K562 (cell line): Measurements from ENCODE around the gene DTX4. TPM values are rescaled to one million over a fixed set of nuclear protein-coding genes. Genes with fewer than 3 reads are reported as not detected.

Source experiments
- CREM ChIP-seq: IDR thresholded peaks from 2 replicates; pipeline ENCODE4 v1.6.1; 2014; ENCODE audit warnings: antibody characterized with exemption, low read depth
- CTBP1 ChIP-seq: fragments of 450-650 bp; IDR thresholded peaks from 2 replicates; pipeline ENCODE4 v1.6.1; 2016; ENCODE audit warnings: borderline replicate concordance
- ELF1 ChIP-seq: fragments of 200-800 bp; sonication (Bioruptor generic); IDR thresholded peaks from 2 replicates; pipeline ENCODE4 v1.6.1; 2016; ENCODE audit warnings: missing genetic modification characterization, missing compliant biosample characterization
- ELF4 ChIP-seq: fragments of 450-650 bp; formaldehyde crosslinking; IDR thresholded peaks from 2 replicates; pipeline ENCODE4 v1.4.0; 2022; ENCODE audit warnings: missing genetic modification characterization
- EWSR1 ChIP-seq: fragments of 450-650 bp; IDR thresholded peaks from 2 replicates; pipeline ENCODE4 v1.6.1; 2018; ENCODE audit warnings: borderline replicate concordance, mild to moderate bottlenecking, low read depth, moderate library complexity; ENCODE audit not compliant: partially characterized antibody
- HDAC1 ChIP-seq, 2 experiments: fragments of 450-650 bp; IDR thresholded peaks; 2 replicates each; pipeline ENCODE4 v1.6.1; 2016 to 2017; ENCODE audit warnings: inconsistent platforms in 1 of 2, mild to moderate bottlenecking in 1 of 2, moderate library complexity in 1 of 2
- HDAC3 ChIP-seq: fragments of 450-650 bp; IDR thresholded peaks from 2 replicates; pipeline ENCODE4 v1.6.1; 2018; ENCODE audit warnings: borderline replicate concordance, mild to moderate bottlenecking, moderate library complexity; ENCODE audit not compliant: partially characterized antibody
- HMGN3 ChIP-seq: IDR thresholded peaks from 2 replicates; pipeline ENCODE4 v1.6.1; 2011; ENCODE audit warnings: borderline replicate concordance, low read depth, mild to moderate bottlenecking, mixed read lengths, low read length; ENCODE audit not compliant: insufficient read length; ENCODE audit errors: extremely low read depth
- MAZ ChIP-seq, 2 experiments: fragments of 450-650 bp in 1 of 2; sonication (generic) in 1 of 2; formaldehyde crosslinking; IDR thresholded peaks in 1 of 2; conservative IDR thresholded peaks in 1 of 2; 2 replicates each; pipeline versions ENCODE4 v1.4.0 to v1.5.0; 2020; ENCODE audit warnings: mild to moderate bottlenecking in 1 of 2, missing genetic modification reagents in 1 of 2
- NR2C2 ChIP-seq, 2 experiments: fragments of 200-800 bp in 1 of 2; sonication (Bioruptor generic) in 1 of 2; sonication (generic) in 1 of 2; formaldehyde crosslinking in 1 of 2; IDR thresholded peaks; 2 replicates each; pipeline versions ENCODE4 v1.6.1 to v1.8.0; 2016 to 2022; ENCODE audit warnings: mild to moderate bottlenecking in 1 of 2, missing compliant biosample characterization in 1 of 2, missing genetic modification characterization in 1 of 2, missing genetic modification reagents in 1 of 2
- POLR2B ChIP-seq: fragments of 450-650 bp; IDR thresholded peaks from 2 replicates; pipeline ENCODE4 v1.6.1; 2018; ENCODE audit warnings: low read depth; ENCODE audit not compliant: partially characterized antibody
- SAFB ChIP-seq: fragments of 200-400 bp; formaldehyde crosslinking; IDR thresholded peaks from 2 replicates; pipeline ENCODE4 v1.6.1; 2017; ENCODE audit warnings: low read depth, low read length, borderline replicate concordance
- SREBF1 ChIP-seq: fragments of 150-350 bp; IDR thresholded peaks from 2 replicates; pipeline ENCODE4 v1.6.1; 2014; ENCODE audit warnings: antibody characterized with exemption, low read depth, low read length, borderline replicate concordance
- SUPT5H ChIP-seq: fragments of 450-650 bp; IDR thresholded peaks from 2 replicates; pipeline ENCODE4 v1.6.1; 2016
- TEAD4 ChIP-seq, 2 experiments: sonication (generic) in 1 of 2; formaldehyde crosslinking in 1 of 2; IDR thresholded peaks; 2 replicates each; pipeline versions ENCODE4 v1.6.1 to v1.8.0; 2012 to 2022; ENCODE audit warnings: borderline replicate concordance in 1 of 2, inconsistent platforms in 1 of 2, low read length in 1 of 2, mild to moderate bottlenecking in 1 of 2, missing genetic modification reagents in 1 of 2
- ZC3H8 ChIP-seq: fragments of 450-650 bp; IDR thresholded peaks from 2 replicates; pipeline ENCODE4 v1.6.1; 2017
- ZNF239 ChIP-seq: fragments of 250-450 bp; sonication (Bioruptor Pico); IDR thresholded peaks from 2 replicates; pipeline ENCODE4 v1.4.0; 2020; ENCODE audit warnings: mild to moderate bottlenecking
- ZNF583 ChIP-seq: fragments of 250-450 bp; sonication (Bioruptor Pico); IDR thresholded peaks from 2 replicates; pipeline ENCODE4 v1.4.0; 2020
- polyA plus RNA-seq, 8 experiments: library from polyadenylated mRNA; depleted of rRNA in 4 of 8; stranded (reverse) in 5 of 8; unstranded in 3 of 8; fragments of >200 nt; fragmentation: Nextera tagmentation in 2 of 8; fragmentation: Illumina TruSeq in 1 of 8; extraction: Ambion mirVana in 2 of 8; extraction: Trizol in 1 of 8; gene quantifications; 2 replicates each; pipeline versions ENCODE4 v1.2.1 to v1.2.3, GENCODE V29; 2011 to 2014; ENCODE audit warnings: inconsistent platforms in 1 of 8, missing spikeins in 1 of 8
- total RNA-seq, 7 experiments: library from RNA; depleted of rRNA in 6 of 7; stranded (reverse); fragments of >200 nt in 6 of 7; fragmentation: Illumina TruSeq in 2 of 7; extraction: Trizol in 2 of 7; gene quantifications; 2 replicates each; pipeline versions ENCODE4 v1.2.1 to v1.2.3, GENCODE V29; 2011 to 2021; ENCODE audit warnings: low replicate concordance in 1 of 7
- TF ChIP-seq, protein P1 (sequence below): fragments of 450-650 bp; IDR thresholded peaks from 2 replicates; pipeline ENCODE4 v1.6.1; 2016; ENCODE audit warnings: borderline replicate concordance
- TF ChIP-seq, protein P2 (sequence below): sonication (generic); formaldehyde crosslinking; IDR thresholded peaks from 2 replicates; pipeline ENCODE4 v1.9.0; 2022; ENCODE audit warnings: mild to moderate bottlenecking, missing genetic modification reagents
- TF ChIP-seq, protein P3 (sequence below): fragments of 450-650 bp; formaldehyde crosslinking; IDR thresholded peaks from 2 replicates; pipeline ENCODE4 v1.4.0; 2020; ENCODE audit warnings: mild to moderate bottlenecking, mixed read lengths

DTX4 gene
- total and polyA plus RNA-seq, 9 of the 15 experiments (the other 6 are each of a cell fraction or from before 2014, with no cell fraction given): 0.03 to 0.47 (median 0.04) TPM; not detected in 4

DNA sequence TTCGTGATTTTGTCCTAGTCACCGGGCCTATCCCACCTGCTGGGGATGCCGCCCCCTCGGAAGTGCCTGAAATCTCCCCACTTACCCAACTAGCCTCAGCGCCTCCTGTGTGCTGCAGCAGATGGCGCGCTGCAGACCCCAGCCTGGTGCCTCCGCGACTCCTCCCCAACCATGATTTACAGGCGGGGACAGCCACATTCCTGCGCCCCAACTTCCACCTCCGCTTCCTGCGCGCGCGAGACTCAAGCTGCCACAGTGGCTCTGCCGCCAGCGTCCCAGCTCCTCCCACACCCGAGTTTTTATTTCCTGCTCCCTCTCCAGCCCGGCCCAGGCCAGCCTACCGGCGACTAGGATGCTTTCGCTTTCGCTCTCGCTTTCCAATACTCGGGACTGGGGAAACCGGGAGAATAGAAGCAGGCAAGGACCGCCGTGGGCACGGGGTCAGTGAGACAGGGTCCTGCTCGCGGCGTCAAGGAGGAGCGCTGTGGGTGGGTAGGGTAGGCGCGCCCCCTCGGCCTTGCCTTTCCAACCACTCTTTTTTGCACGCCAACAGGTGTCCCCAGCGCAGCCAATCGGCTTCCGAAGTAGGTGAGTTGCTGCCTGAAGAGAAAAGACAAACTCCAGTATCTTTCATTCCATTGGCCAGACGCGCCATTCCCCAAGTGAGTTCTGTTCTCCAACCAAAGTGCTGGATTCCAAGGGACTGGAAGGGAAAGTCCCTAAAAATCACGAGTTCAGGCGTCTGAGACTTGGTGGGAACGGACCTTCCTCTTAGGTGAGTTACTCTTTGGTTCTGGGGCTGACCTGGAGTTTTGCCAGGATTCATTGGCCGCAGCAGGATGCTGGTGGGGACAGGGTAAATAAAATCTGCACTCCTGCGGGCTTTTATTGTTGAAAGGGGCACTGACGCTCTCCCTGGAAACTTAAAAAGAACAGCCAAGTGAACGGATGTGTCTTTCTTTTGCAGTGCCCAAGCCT lies 29.1 kb upstream of the DTX4 start, which contains the start of gene FAM111A (continued):
- TF ChIP-seq SAFB (peak; percentile 80; the same call in 1 of the 2 replicates), SUPT5H (peak; percentile 58; the same call in 1 of the 2 replicates), CTBP1 (peak; percentile 72; the same call in 1 of the 2 replicates), HDAC3 (no peak), SREBF1 (no peak), ZC3H8 (no peak), HDAC1 (IDR thresholded peaks at IDR 0.05) (peak in 1 of 2 experiments; percentile 66; a peak in 2 of 4 replicates), EWSR1 (no peak), HMGN3 (peak; percentile 43), ELF4 (CRISPR knock-in tag) (no peak), POLR2B (peak; percentile 28), ELF1 (peak; percentile 69), CREM (0 out of 2 replicates have a peak, but pooled peaks have one; percentile 18), ZNF239 (CRISPR knock-in tag) (no peak), MAZ (CRISPR knock-in tag; conservative IDR thresholded peaks at IDR 0.05 in 1 of 2, IDR thresholded peaks at IDR 0.05 in 1 of 2) (peak in 1 of 2 experiments; percentile 81; a peak in 3 of 4 replicates), TEAD4 (IDR thresholded peaks at IDR 0.05; ENCODE audit: low read length) (peak; percentile 69), TEAD4 (CRISPR knock-in tag; IDR thresholded peaks at IDR 0.05; ENCODE audit: borderline replicate concordance) (0 out of 2 replicates have a peak, but pooled peaks have one; percentile 60), NR2C2 (CRISPR knock-in tag; IDR thresholded peaks at IDR 0.05) (no peak), NR2C2 (tag; IDR thresholded peaks at IDR 0.05) (0 out of 2 replicates have a peak, but pooled peaks have one; percentile 14), ZNF583 (CRISPR knock-in tag) (peak; percentile 42; the same call in 1 of the 2 replicates)
- TF ChIP-seq, protein P1, sequence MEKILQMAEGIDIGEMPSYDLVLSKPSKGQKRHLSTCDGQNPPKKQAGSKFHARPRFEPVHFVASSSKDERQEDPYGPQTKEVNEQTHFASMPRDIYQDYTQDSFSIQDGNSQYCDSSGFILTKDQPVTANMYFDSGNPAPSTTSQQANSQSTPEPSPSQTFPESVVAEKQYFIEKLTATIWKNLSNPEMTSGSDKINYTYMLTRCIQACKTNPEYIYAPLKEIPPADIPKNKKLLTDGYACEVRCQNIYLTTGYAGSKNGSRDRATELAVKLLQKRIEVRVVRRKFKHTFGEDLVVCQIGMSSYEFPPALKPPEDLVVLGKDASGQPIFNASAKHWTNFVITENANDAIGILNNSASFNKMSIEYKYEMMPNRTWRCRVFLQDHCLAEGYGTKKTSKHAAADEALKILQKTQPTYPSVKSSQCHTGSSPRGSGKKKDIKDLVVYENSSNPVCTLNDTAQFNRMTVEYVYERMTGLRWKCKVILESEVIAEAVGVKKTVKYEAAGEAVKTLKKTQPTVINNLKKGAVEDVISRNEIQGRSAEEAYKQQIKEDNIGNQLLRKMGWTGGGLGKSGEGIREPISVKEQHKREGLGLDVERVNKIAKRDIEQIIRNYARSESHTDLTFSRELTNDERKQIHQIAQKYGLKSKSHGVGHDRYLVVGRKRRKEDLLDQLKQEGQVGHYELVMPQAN: peak; percentile 57; the same call in 1 of the 2 replicates
- TF ChIP-seq, protein P2, sequence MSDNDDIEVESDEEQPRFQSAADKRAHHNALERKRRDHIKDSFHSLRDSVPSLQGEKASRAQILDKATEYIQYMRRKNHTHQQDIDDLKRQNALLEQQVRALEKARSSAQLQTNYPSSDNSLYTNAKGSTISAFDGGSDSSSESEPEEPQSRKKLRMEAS: peak; percentile 38; the same call in 1 of the 2 replicates
- TF ChIP-seq, protein P3, sequence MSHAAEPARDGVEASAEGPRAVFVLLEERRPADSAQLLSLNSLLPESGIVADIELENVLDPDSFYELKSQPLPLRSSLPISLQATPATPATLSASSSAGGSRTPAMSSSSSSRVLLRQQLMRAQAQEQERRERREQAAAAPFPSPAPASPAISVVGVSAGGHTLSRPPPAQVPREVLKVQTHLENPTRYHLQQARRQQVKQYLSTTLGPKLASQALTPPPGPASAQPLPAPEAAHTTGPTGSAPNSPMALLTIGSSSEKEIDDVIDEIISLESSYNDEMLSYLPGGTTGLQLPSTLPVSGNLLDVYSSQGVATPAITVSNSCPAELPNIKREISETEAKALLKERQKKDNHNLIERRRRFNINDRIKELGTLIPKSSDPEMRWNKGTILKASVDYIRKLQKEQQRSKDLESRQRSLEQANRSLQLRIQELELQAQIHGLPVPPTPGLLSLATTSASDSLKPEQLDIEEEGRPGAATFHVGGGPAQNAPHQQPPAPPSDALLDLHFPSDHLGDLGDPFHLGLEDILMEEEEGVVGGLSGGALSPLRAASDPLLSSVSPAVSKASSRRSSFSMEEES (CRISPR knock-in tag): no peak
